ENCODE measurements around the gene SP100. TPM values are rescaled to one million over a fixed set of nuclear protein-coding genes. Genes with fewer than 3 reads are reported as not detected.

The SP100 gene
- total RNA-seq, 1 donor from 2014 or later: 26.6 TPM

DNA sequence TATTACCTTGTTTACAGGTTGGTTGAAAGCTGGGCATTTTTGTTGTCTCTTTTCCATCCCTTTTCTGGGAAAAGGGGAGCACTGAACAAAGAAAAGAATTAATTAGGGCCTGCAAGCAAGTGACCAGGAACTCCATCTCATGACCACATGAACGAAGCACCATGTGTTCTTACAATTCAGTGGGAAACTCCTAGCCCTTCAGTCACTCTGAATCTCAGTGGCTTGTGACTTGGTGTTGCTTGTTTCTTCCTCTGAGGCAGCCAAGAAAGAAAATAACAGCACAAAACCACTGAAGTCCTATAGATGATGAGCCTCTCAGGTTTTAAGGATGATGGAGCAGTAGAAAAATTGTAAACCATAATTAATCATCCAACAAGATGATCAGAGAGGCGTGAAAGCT is 167.6 kb downstream of the SP100 start:
- TF ChIP-seq, protein P1, sequence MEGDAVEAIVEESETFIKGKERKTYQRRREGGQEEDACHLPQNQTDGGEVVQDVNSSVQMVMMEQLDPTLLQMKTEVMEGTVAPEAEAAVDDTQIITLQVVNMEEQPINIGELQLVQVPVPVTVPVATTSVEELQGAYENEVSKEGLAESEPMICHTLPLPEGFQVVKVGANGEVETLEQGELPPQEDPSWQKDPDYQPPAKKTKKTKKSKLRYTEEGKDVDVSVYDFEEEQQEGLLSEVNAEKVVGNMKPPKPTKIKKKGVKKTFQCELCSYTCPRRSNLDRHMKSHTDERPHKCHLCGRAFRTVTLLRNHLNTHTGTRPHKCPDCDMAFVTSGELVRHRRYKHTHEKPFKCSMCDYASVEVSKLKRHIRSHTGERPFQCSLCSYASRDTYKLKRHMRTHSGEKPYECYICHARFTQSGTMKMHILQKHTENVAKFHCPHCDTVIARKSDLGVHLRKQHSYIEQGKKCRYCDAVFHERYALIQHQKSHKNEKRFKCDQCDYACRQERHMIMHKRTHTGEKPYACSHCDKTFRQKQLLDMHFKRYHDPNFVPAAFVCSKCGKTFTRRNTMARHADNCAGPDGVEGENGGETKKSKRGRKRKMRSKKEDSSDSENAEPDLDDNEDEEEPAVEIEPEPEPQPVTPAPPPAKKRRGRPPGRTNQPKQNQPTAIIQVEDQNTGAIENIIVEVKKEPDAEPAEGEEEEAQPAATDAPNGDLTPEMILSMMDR (IDR thresholded peaks at IDR 0.05; ENCODE audit: insufficient read depth, low read length, severe bottlenecking): no peak
- FAIRE-seq (no peak), DNase-seq (ENCODE audit: low read depth) (no peak)

DNA sequence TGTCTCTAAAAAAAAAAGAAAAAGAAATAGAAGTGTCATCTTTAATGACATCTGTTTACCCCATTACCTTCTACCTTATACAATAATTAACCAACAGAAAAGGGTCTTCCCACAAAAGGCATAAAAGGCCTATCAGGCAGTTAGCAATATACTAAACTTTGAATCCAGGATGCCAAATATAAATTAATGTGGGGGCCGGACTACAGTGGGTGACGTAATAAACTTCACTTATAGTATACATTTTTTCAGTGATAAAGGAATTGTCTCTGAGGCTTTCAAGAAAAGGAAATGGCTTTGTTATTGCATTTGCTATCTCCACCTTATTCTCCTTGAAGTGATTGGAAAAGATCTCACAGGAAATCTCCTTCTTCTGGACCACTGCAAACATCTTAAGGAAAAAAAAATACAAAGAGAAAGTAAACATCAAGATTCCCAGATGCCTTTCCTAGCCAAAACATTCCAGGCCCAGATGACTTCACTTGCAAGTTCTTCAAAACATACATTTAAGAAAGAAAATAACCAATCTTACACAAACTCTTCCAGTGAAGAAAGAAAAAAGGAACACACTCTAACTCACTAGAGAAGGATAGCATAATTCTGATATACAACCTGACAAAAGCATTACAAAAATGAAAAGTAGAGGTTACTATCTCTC is 170.5 kb downstream of the SP100 start:
- TF ChIP-seq, protein P1 (IDR thresholded peaks at IDR 0.05; ENCODE audit: insufficient read depth, low read length, severe bottlenecking): no peak
- Histone ChIP-seq H3K36me3 (ENCODE audit: control insufficient read depth, insufficient read depth, low read length) (no peaks in the 10 kb centered on the region), H3K4me3 (ENCODE audit: low read depth, low read length) (no peak overlapping the region), H3K27me3 (ENCODE audit: control insufficient read depth, insufficient read depth, low read length) (no peaks in the 10 kb centered on the region)
- no peak for FAIRE-seq
- no peak for DNase-seq (ENCODE audit: low read depth)

More for the DNA sequence above, 167.6 kb downstream of the SP100 start:
- H3K36me3 ChIP-seq (ENCODE audit: control insufficient read depth, insufficient read depth, low read length): no peaks in the 10 kb centered on the region
- H3K4me3 ChIP-seq (ENCODE audit: low read depth, low read length): no peak overlapping the region
- H3K27me3 ChIP-seq (ENCODE audit: control insufficient read depth, insufficient read depth, low read length): no peaks in the 10 kb centered on the region

DNA sequence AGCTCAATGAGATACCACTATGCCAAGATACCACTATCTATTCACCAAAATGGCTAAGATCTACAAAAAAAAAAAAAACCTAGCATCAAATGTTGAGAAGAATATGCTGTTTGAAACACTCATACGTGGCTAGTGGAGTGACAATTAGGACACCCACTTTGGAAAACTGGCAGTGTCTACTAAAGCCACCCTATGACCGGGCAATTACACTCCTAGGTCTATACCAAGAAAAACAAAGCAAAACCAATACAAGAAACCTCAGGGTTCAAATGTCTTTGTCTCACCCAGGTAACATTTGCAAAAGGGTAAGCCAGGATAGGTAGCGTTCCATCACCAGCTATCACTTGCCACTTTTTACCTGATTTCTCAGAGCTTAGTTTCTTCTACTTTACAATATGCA is 173.0 kb downstream of the SP100 start:
- FAIRE-seq: no peak
- DNase-seq (ENCODE audit: low read depth): no peak
- Histone ChIP-seq H3K27me3 (ENCODE audit: control insufficient read depth, insufficient read depth, low read length) (no peaks in the 10 kb centered on the region), H3K36me3 (ENCODE audit: control insufficient read depth, insufficient read depth, low read length) (no peaks in the 10 kb centered on the region), H3K4me3 (ENCODE audit: low read depth, low read length) (no peak overlapping the region)
- TF ChIP-seq, protein P1 (IDR thresholded peaks at IDR 0.05; ENCODE audit: insufficient read depth, low read length, severe bottlenecking): no peak

DNA sequence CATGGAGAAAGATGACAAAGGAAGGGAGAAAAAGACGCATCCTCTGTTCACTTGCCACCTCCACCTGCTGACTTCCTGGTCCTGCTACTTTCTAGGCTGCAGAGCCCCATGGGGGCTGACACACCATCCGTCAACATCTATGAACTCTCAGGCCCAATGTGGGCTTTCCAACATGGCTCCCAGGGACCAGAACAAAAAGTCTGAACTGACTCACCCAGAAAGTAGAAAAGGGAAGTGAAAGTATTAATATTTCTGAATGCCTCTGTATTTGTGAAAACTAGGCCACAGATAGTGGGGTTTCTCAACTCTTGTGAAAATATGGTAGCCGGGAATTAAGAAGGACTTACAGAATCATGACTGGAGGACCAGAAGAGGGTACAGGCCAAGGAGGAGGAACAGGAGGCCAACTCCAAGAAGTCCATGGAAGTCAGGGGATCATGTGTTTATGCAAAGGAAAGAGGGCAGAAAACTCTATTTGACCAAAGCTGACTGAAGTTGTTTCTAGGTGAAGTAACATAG is 173.6 kb downstream of the SP100 start:
- TF ChIP-seq, protein P1 (IDR thresholded peaks at IDR 0.05; ENCODE audit: insufficient read depth, low read length, severe bottlenecking): no peak
- no peaks in the 10 kb centered on the region for H3K36me3 ChIP-seq (ENCODE audit: control insufficient read depth, insufficient read depth, low read length)
- FAIRE-seq: no peak
- H3K4me3 ChIP-seq (ENCODE audit: low read depth, low read length): no peak overlapping the region
- no peak for DNase-seq (ENCODE audit: low read depth)
- H3K27me3 ChIP-seq (ENCODE audit: control insufficient read depth, insufficient read depth, low read length): no peaks in the 10 kb centered on the region

DNA sequence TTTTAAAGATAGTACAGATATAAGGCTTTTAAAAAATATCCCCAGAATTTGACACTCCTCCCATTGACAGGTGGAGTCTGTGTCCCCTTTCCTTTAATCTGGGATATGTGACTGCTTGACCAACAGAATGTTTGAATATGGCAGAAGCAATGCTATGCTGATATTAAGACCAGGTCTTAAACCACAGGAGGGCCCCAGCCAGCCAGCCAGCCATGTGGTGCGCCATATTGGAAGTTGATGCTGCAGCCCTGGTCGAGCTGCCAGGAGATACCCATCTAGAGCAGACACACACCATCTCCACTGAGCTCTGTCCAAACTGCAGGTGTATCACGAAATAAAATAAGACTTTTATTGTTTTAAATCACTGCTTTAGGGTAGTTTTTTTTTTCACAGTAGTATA is 174.3 kb downstream of the SP100 start:
- DNase-seq (ENCODE audit: low read depth) (no peak), FAIRE-seq (no peak)

More for the DNA sequence above, 174.3 kb downstream of the SP100 start:
- TF ChIP-seq, protein P1 (IDR thresholded peaks at IDR 0.05; ENCODE audit: insufficient read depth, low read length, severe bottlenecking): no peak
- Histone ChIP-seq H3K36me3 (ENCODE audit: control insufficient read depth, insufficient read depth, low read length) (no peaks in the 10 kb centered on the region), H3K4me3 (ENCODE audit: low read depth, low read length) (no peak overlapping the region), H3K27me3 (ENCODE audit: control insufficient read depth, insufficient read depth, low read length) (no peaks in the 10 kb centered on the region)
